Measurements from ENCODE around the gene CSF3.

Gene CSF3

GRCh38 chr17:40025559-40025958, 10.3 kb downstream of the CSF3 start:
- Mint-ChIP-seq H3K4me1 (ENCODE audit: low read depth) (peaks cover 10% of the 10 kb centered on the region), H3K36me3 (ENCODE audit: low read depth) (peaks cover 54% of the 10 kb centered on the region), H3K27me3 (no peaks in the 10 kb centered on the region), H3K4me3 (no peak overlapping the region), H3K9me3 (no peaks in the 10 kb centered on the region), H3K27ac (no peak overlapping the region)

- Mint-ChIP-seq H3K27ac (no peak overlapping the region), H3K4me1 (ENCODE audit: low read depth) (peaks cover 10% of the 10 kb centered on the region), H3K27me3 (no peaks in the 10 kb centered on the region), H3K36me3 (ENCODE audit: low read depth) (peaks cover 56% of the 10 kb centered on the region), H3K9me3 (no peaks in the 10 kb centered on the region), H3K4me3 (no peak overlapping the region)
Measured at GRCh38 chr17:40025991-40026815, 11.0 kb downstream of the CSF3 start.

- Mint-ChIP-seq H3K27ac (no peak overlapping the region), H3K4me1 (ENCODE audit: low read depth) (peaks cover 10% of the 10 kb centered on the region), H3K4me3 (no peak overlapping the region), H3K36me3 (ENCODE audit: low read depth) (peaks cover 57% of the 10 kb centered on the region), H3K27me3 (no peaks in the 10 kb centered on the region), H3K9me3 (no peaks in the 10 kb centered on the region)
Measured at GRCh38 chr17:40026816-40027613, 11.8 kb downstream of the CSF3 start.

GRCh38 chr17:40027614-40028012, 12.4 kb downstream of the CSF3 start:
- H3K27ac Mint-ChIP-seq = no peak overlapping the region
- peaks cover 10% of the 10 kb centered on the region for H3K4me1 Mint-ChIP-seq (ENCODE audit: low read depth)
- H3K27me3 Mint-ChIP-seq = no peaks in the 10 kb centered on the region
- H3K9me3 Mint-ChIP-seq = no peaks in the 10 kb centered on the region
- no peak overlapping the region for H3K4me3 Mint-ChIP-seq
- H3K36me3 Mint-ChIP-seq (ENCODE audit: low read depth) = peaks cover 57% of the 10 kb centered on the region

- H3K27me3 Mint-ChIP-seq = no peaks in the 10 kb centered on the region
- H3K36me3 Mint-ChIP-seq (ENCODE audit: low read depth) = peaks cover 56% of the 10 kb centered on the region
Measured at GRCh38 chr17:40028595-40028994, 13.4 kb downstream of the CSF3 start.

GRCh38 chr17:40031706-40032105, 16.5 kb downstream of the CSF3 start:
- no peak overlapping the region for H3K4me3 Mint-ChIP-seq
- peaks cover 51% of the 10 kb centered on the region for H3K36me3 Mint-ChIP-seq (ENCODE audit: low read depth)
- H3K4me1 Mint-ChIP-seq (ENCODE audit: low read depth) = no peaks in the 10 kb centered on the region
- H3K27ac Mint-ChIP-seq = no peak overlapping the region
- H3K27me3 Mint-ChIP-seq = no peaks in the 10 kb centered on the region
- H3K9me3 Mint-ChIP-seq = no peaks in the 10 kb centered on the region

More at GRCh38 chr17:40028595-40028994, 13.4 kb downstream of the CSF3 start:
- Mint-ChIP-seq H3K4me3 (no peak overlapping the region), H3K9me3 (no peaks in the 10 kb centered on the region), H3K4me1 (ENCODE audit: low read depth) (peaks cover 10% of the 10 kb centered on the region), H3K27ac (no peak overlapping the region)

GRCh38 chr17:40032322-40033320, 17.4 kb downstream of the CSF3 start:
- Mint-ChIP-seq H3K36me3 (ENCODE audit: low read depth) (peaks cover 51% of the 10 kb centered on the region), H3K4me3 (no peak overlapping the region), H3K4me1 (ENCODE audit: low read depth) (no peaks in the 10 kb centered on the region), H3K27me3 (no peaks in the 10 kb centered on the region), H3K9me3 (no peaks in the 10 kb centered on the region), H3K27ac (no peak overlapping the region)

- Mint-ChIP-seq H3K4me1 (ENCODE audit: low read depth) (no peaks in the 10 kb centered on the region), H3K27me3 (no peaks in the 10 kb centered on the region), H3K36me3 (ENCODE audit: low read depth) (peaks cover 51% of the 10 kb centered on the region), H3K4me3 (no peak overlapping the region), H3K27ac (no peak overlapping the region), H3K9me3 (no peaks in the 10 kb centered on the region)
Measured at GRCh38 chr17:40033339-40033738, 18.1 kb downstream of the CSF3 start.

GRCh38 chr17:40034426-40035161, 19.4 kb downstream of the CSF3 start:
- H3K36me3 Mint-ChIP-seq (ENCODE audit: low read depth) = peaks cover 54% of the 10 kb centered on the region
- H3K9me3 Mint-ChIP-seq = no peaks in the 10 kb centered on the region
- no peak overlapping the region for H3K4me3 Mint-ChIP-seq
- H3K27me3 Mint-ChIP-seq = no peaks in the 10 kb centered on the region
- H3K27ac Mint-ChIP-seq = no peak overlapping the region
- H3K4me1 Mint-ChIP-seq (ENCODE audit: low read depth) = no peaks in the 10 kb centered on the region

- H3K36me3 Mint-ChIP-seq (ENCODE audit: low read depth) = peaks cover 50% of the 10 kb centered on the region
- H3K27ac Mint-ChIP-seq = no peak overlapping the region
- H3K9me3 Mint-ChIP-seq = no peaks in the 10 kb centered on the region
- no peaks in the 10 kb centered on the region for H3K4me1 Mint-ChIP-seq (ENCODE audit: low read depth)
- H3K4me3 Mint-ChIP-seq = no peak overlapping the region
- H3K27me3 Mint-ChIP-seq = no peaks in the 10 kb centered on the region
Measured at GRCh38 chr17:40035162-40035559, 19.9 kb downstream of the CSF3 start.

GRCh38 chr17:40038882-40039513, 23.8 kb downstream of the CSF3 start:
- no peaks in the 10 kb centered on the region for H3K4me1 Mint-ChIP-seq (ENCODE audit: low read depth)
- H3K27me3 Mint-ChIP-seq = no peaks in the 10 kb centered on the region
- H3K27ac Mint-ChIP-seq = no peak overlapping the region
- peaks cover 33% of the 10 kb centered on the region for H3K36me3 Mint-ChIP-seq (ENCODE audit: low read depth)
- H3K9me3 Mint-ChIP-seq = no peaks in the 10 kb centered on the region
- H3K4me3 Mint-ChIP-seq = no peak overlapping the region

GRCh38 chr17:40041196-40041595, 26.0 kb downstream of the CSF3 start:
- H3K27ac Mint-ChIP-seq = no peak overlapping the region
- no peaks in the 10 kb centered on the region for H3K9me3 Mint-ChIP-seq

GRCh38 chr17:40056379-40057015, 41.3 kb downstream of the CSF3 start:
- Mint-ChIP-seq H3K27ac (no peak overlapping the region), H3K9me3 (no peaks in the 10 kb centered on the region), H3K4me3 (no peak overlapping the region), H3K4me1 (ENCODE audit: low read depth) (peaks cover 31% of the 10 kb centered on the region), H3K27me3 (no peaks in the 10 kb centered on the region), H3K36me3 (ENCODE audit: low read depth) (peaks cover 19% of the 10 kb centered on the region)

More at GRCh38 chr17:40041196-40041595, 26.0 kb downstream of the CSF3 start:
- Mint-ChIP-seq H3K4me3 (no peak overlapping the region), H3K27me3 (no peaks in the 10 kb centered on the region), H3K4me1 (ENCODE audit: low read depth) (no peaks in the 10 kb centered on the region), H3K36me3 (ENCODE audit: low read depth) (peaks cover 18% of the 10 kb centered on the region)
